IMR-90 (cell line): ENCODE measurements around the gene TMEM14A. TPM values are rescaled to one million over a fixed set of nuclear protein-coding genes. Genes with fewer than 3 reads are reported as not detected.

Experiments used
- ATAC-seq: fragments of 200-7000 bp; cut with Tn5 transposase; 2 replicates; pipeline ENCODE4 v1.9.1; 2020; ENCODE audit warnings: low read depth, mild to moderate bottlenecking, moderate library complexity
- BruUV-seq: library from RNA; stranded (reverse); fragments of 400-500 nt; replicated peaks from 2 replicates; lab custom pipeline; 2021; lab: Mats Ljungman, UMichigan
- CTCF ChIA-PET: fragments of 300-600 bp; formaldehyde crosslinking; extraction: SDS; loops from one replicate; lab custom pipeline; 2021; ENCODE audit warnings: antibody characterized with exemption; lab: Yijun Ruan, JAX
- POLR2A ChIA-PET: fragments of 300-600 bp; sonication (Branson Sonifier 250); formaldehyde crosslinking; loops from one replicate; lab custom pipeline; 2022; ENCODE audit warnings: antibody characterized with exemption; ENCODE audit not compliant: unreplicated experiment; lab: Charles Lee
- DNase-seq: peaks from one replicate; pipeline ENCODE4 v3.0.0; 2013
- H2AFZ ChIP-seq: replicated peaks from 2 replicates; pipeline ENCODE3; 2013; ENCODE audit warnings: low read length, mild to moderate bottlenecking; ENCODE audit not compliant: poor library complexity
- H2AK5ac ChIP-seq: 2 replicates; pipeline ENCODE4 v1.6.1; 2013; ENCODE audit warnings: low read depth, low read length, inconsistent platforms
- H2AK9ac ChIP-seq: replicated peaks from 2 replicates; pipeline ENCODE3; 2013; ENCODE audit warnings: mild to moderate bottlenecking, low read depth, low read length, moderate library complexity; ENCODE audit not compliant: poor library complexity
- H2BK120ac ChIP-seq: 2 replicates; pipeline ENCODE4 v1.6.1; 2013; ENCODE audit warnings: low read depth, low read length, inconsistent platforms
- H2BK15ac ChIP-seq: 3 replicates; pipeline ENCODE4 v1.6.1; 2013; ENCODE audit warnings: low read depth, low read length, inconsistent platforms
- H2BK20ac ChIP-seq: 2 replicates; pipeline ENCODE4 v1.6.1; 2013; ENCODE audit warnings: low read depth, mild to moderate bottlenecking, inconsistent platforms, low read length, moderate library complexity
- H2BK5ac ChIP-seq: 2 replicates; pipeline ENCODE4 v1.6.1; 2013; ENCODE audit warnings: mild to moderate bottlenecking, low read depth, low read length, inconsistent platforms; ENCODE audit not compliant: poor library complexity, severe bottlenecking
- H3K14ac ChIP-seq: replicated peaks from 2 replicates; pipeline ENCODE4 v1.6.1; 2013; ENCODE audit warnings: low read depth, low read length, inconsistent platforms
- H3K18ac ChIP-seq: 2 replicates; pipeline ENCODE4 v1.6.1; 2013; ENCODE audit warnings: low read depth, low read length, control low read depth
- H3K23ac ChIP-seq: 2 replicates; pipeline ENCODE4 v1.6.1; 2013; ENCODE audit warnings: low read depth, low read length, inconsistent platforms
- H3K27ac ChIP-seq: 2 replicates; pipeline ENCODE4 v1.5.1; 2013; ENCODE audit warnings: mild to moderate bottlenecking, control low read depth, low read length; ENCODE audit not compliant: insufficient read depth
- H3K27me3 ChIP-seq: 2 replicates; pipeline ENCODE4 v1.6.1; 2013; ENCODE audit warnings: low read length; ENCODE audit not compliant: control insufficient read depth, insufficient read depth
- H3K36me3 ChIP-seq: 2 replicates; pipeline ENCODE4 v1.6.1; 2013; ENCODE audit warnings: low read length, mixed read lengths; ENCODE audit not compliant: control insufficient read depth, insufficient read depth
- H3K4ac ChIP-seq: 2 replicates; pipeline ENCODE4 v1.6.1; 2013; ENCODE audit warnings: low read depth, low read length, inconsistent platforms
- H3K4me1 ChIP-seq: 2 replicates; pipeline ENCODE4 v1.6.1; 2013; ENCODE audit warnings: low read length, mixed read lengths; ENCODE audit not compliant: control insufficient read depth, insufficient read depth
- H3K4me2 ChIP-seq: 2 replicates; pipeline ENCODE4 v1.6.1; 2013; ENCODE audit warnings: low read depth, mild to moderate bottlenecking, control low read depth, low read length, moderate library complexity
- H3K4me3 ChIP-seq: 2 replicates; pipeline ENCODE4 v1.5.1; 2013; ENCODE audit warnings: low read depth, mild to moderate bottlenecking, control low read depth, low read length, moderate library complexity; ENCODE audit not compliant: insufficient read depth
- H3K56ac ChIP-seq: 2 replicates; pipeline ENCODE4 v1.6.1; 2013; ENCODE audit warnings: low read length, inconsistent platforms; ENCODE audit not compliant: insufficient read depth; ENCODE audit errors: extremely low read depth
- H3K79me1 ChIP-seq, 2 experiments: 2 replicates each; pipeline ENCODE4 v1.6.1; 2013; ENCODE audit warnings: low read length in 2 of 2, inconsistent platforms in 1 of 2, low read depth in 1 of 2
- H3K9ac ChIP-seq: 2 replicates; pipeline ENCODE4 v1.6.1; 2013; ENCODE audit warnings: low read depth, low read length, control low read depth
- H3K9me1 ChIP-seq: 2 replicates; pipeline ENCODE4 v1.6.1; 2013; ENCODE audit warnings: low read length, inconsistent platforms; ENCODE audit not compliant: insufficient read depth
- H3K9me3 ChIP-seq: 2 replicates; pipeline ENCODE4 v1.6.1; 2013; ENCODE audit warnings: low read length; ENCODE audit not compliant: control insufficient read depth, insufficient read depth
- H4K20me1 ChIP-seq: 2 replicates; pipeline ENCODE4 v1.6.1; 2013; ENCODE audit warnings: low read length, inconsistent platforms; ENCODE audit not compliant: insufficient read depth
- H4K5ac ChIP-seq: 2 replicates; pipeline ENCODE4 v1.6.1; 2013; ENCODE audit warnings: mild to moderate bottlenecking, low read depth, low read length, control low read depth
- H4K8ac ChIP-seq, 2 experiments: 2 replicates each; pipeline ENCODE4 v1.6.1; 2013; ENCODE audit warnings: low read depth in 2 of 2, low read length in 2 of 2, control low read depth in 1 of 2, inconsistent platforms in 1 of 2
- H4K91ac ChIP-seq: 2 replicates; pipeline ENCODE4 v1.6.1; 2013; ENCODE audit warnings: low read depth, low read length, inconsistent platforms; ENCODE audit not compliant: insufficient read depth
- BHLHE40 ChIP-seq: fragments of 150-350 bp; IDR thresholded peaks from 2 replicates; pipeline ENCODE4 v1.6.1; 2016; ENCODE audit warnings: mild to moderate bottlenecking, low read depth, low read length
- CEBPB ChIP-seq: IDR thresholded peaks from 2 replicates; pipeline ENCODE4 v1.6.1; 2012; ENCODE audit warnings: low read depth, low read length, improper control_type of control experiment
- MAFK ChIP-seq: IDR thresholded peaks from 2 replicates; pipeline ENCODE4 v1.6.1; 2012; ENCODE audit warnings: low read depth, low read length, improper control_type of control experiment
- RAD21 ChIP-seq: IDR thresholded peaks from 2 replicates; pipeline ENCODE4 v1.6.1; 2012; ENCODE audit warnings: low read length, improper control_type of control experiment
- RCOR1 ChIP-seq: IDR thresholded peaks from 2 replicates; pipeline ENCODE4 v1.6.1; 2012; ENCODE audit warnings: mild to moderate bottlenecking, low read length, improper control_type of control experiment; ENCODE audit not compliant: insufficient replicate concordance
- SMC3 ChIP-seq: fragments of 150-350 bp; IDR thresholded peaks from 2 replicates; pipeline ENCODE4 v1.6.1; 2016; ENCODE audit warnings: low read depth, mild to moderate bottlenecking, antibody characterized with exemption, low read length, moderate library complexity
- WGBS, 2 experiments: methylation state at CpG; one replicate each; pipeline versions ENCODE4 v1.1.5 to v1.1.7; 2013; ENCODE audit warnings: missing lambda C conversion rate in 2 of 2; ENCODE audit not compliant: insufficient read length in 1 of 2; ENCODE audit errors: extremely low coverage in 2 of 2; 5-methylcytosine and 5-hydroxymethylcytosine counted together
- dilution Hi-C: fragments of 300-500 bp; cut with HindIII; formaldehyde crosslinking; loops from one replicate; pipeline ENCODE4 v1.14.3; 2018; ENCODE audit warnings: low sequenced_read_pairs; ENCODE audit not compliant: unreplicated experiment
- in situ Hi-C: fragments of 300-500 bp; cut with MboI; formaldehyde crosslinking; loops from 3 replicates; pipeline ENCODE4 v1.14.3; 2019; ENCODE audit warnings: low sequenced_read_pairs, inconsistent platforms, mixed read lengths
- intact Hi-C: fragments of 100-400 bp; cut with micrococcal nuclease; formaldehyde crosslinking; loops from 2 replicates; pipeline ENCODE4 v1.10.0; 2022
- polyA plus RNA-seq, 3 experiments: library from polyadenylated mRNA; depleted of rRNA; stranded (reverse); fragments of >200 nt; gene quantifications; 2 replicates each; pipeline ENCODE4 v1.2.3, GENCODE V29; 2012; ENCODE audit warnings: low replicate concordance in 1 of 3
- total RNA-seq: library from RNA; depleted of rRNA; stranded (reverse); fragments of >200 nt; gene quantifications from 2 replicates; pipeline ENCODE4 v1.2.3, GENCODE V29; 2012
- TF ChIP-seq, protein P1 (sequence below): fragments of 150-350 bp; IDR thresholded peaks from 2 replicates; pipeline ENCODE4 v1.6.1; 2016; ENCODE audit warnings: low read depth, mild to moderate bottlenecking, low read length, moderate library complexity, borderline replicate concordance
- TF ChIP-seq, protein P2 (sequence below): conservative IDR thresholded peaks from 2 replicates; pipeline ENCODE4 v1.5.1; 2012; ENCODE audit warnings: mild to moderate bottlenecking, low read depth, low read length, improper control_type of control experiment
- TF ChIP-seq, protein P3 (sequence below): fragments of 150-350 bp; IDR thresholded peaks from 2 replicates; pipeline ENCODE4 v1.6.1; 2017; ENCODE audit warnings: mild to moderate bottlenecking, antibody characterized with exemption, low read length, low read depth

The TMEM14A gene
- total and polyA plus RNA-seq, 2 of the 4 experiments (the other 2 are of a cell fraction): 18.5 to 25.1 TPM

DNA sequence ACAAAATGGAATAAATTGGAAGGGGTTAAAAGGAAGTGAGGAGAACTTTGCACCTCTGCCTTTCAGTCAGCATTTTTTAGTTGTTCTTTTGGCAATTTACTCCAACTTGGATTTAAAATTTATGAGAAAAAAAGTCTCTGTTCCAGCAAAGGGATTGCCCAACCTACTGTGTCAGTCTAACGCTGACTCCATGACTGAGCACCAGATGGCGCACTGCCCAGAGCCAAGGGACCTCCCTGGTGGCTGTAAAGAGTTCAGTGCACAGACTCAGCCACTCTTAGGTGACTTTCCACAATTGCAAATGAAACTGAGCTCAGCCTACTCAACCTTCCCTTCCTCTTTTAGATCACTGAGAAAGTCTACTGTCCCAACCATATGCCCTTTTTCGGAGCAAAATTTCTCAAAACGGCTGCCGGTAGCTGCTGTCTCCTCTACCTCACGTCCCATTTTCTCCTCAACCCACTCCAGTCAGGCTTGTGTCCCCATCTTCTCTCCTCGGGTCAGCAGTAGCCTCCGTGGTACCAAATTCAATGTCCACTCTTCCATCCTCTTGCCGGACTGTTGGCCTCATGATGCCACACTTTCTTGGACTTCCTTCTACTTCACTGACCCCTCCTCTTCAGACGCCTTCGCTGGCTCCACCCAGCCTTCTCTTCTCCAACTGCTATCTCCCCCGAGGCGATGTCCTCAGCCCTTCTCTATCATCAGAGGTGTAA, 53.7 kb downstream of the TMEM14A start:
- dilution Hi-C loops: no loop called here
- Histone ChIP-seq H3K18ac (no peak overlapping the region), H2AK5ac (no peak overlapping the region), H3K14ac (no peak overlapping the region), H3K4me3 (no peak overlapping the region), H3K4me1 (no peaks in the 10 kb centered on the region; the same call in 1 of the 2 replicates), H3K79me1 (no peaks in the 10 kb centered on the region), H3K36me3 (no peaks in the 10 kb centered on the region), H3K9ac (no peak overlapping the region), H2BK5ac (no peak overlapping the region), H3K4me2 (no peak overlapping the region), H2BK20ac (no peak overlapping the region), H3K27ac (no peak overlapping the region), H4K91ac (no peak overlapping the region), H4K5ac (no peak overlapping the region), H3K9me1 (no peaks in the 10 kb centered on the region), H3K9me3 (no peaks in the 10 kb centered on the region), H4K8ac (no peak overlapping the region), H2BK15ac (no peak overlapping the region), H4K20me1 (no peaks in the 10 kb centered on the region), H3K4ac (no peak overlapping the region), H2BK120ac (no peak overlapping the region), H3K23ac (no peak overlapping the region), H3K27me3 (no peaks in the 10 kb centered on the region; the same call in 1 of the 2 replicates), H3K56ac (no peak overlapping the region), H2AK9ac (no peak overlapping the region), H2AFZ (no peak overlapping the region)
- in situ Hi-C loops: no loop called here
- POLR2A ChIA-PET: no interaction called here
- TF ChIP-seq, protein P1, sequence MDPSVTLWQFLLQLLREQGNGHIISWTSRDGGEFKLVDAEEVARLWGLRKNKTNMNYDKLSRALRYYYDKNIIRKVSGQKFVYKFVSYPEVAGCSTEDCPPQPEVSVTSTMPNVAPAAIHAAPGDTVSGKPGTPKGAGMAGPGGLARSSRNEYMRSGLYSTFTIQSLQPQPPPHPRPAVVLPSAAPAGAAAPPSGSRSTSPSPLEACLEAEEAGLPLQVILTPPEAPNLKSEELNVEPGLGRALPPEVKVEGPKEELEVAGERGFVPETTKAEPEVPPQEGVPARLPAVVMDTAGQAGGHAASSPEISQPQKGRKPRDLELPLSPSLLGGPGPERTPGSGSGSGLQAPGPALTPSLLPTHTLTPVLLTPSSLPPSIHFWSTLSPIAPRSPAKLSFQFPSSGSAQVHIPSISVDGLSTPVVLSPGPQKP: no peak
- TF ChIP-seq SMC3 (peak; percentile 70), RCOR1 (no peak), CEBPB (peak; percentile 90), BHLHE40 (no peak), MAFK (no peak), RAD21 (peak; percentile 55)
- TF ChIP-seq, protein P2, sequence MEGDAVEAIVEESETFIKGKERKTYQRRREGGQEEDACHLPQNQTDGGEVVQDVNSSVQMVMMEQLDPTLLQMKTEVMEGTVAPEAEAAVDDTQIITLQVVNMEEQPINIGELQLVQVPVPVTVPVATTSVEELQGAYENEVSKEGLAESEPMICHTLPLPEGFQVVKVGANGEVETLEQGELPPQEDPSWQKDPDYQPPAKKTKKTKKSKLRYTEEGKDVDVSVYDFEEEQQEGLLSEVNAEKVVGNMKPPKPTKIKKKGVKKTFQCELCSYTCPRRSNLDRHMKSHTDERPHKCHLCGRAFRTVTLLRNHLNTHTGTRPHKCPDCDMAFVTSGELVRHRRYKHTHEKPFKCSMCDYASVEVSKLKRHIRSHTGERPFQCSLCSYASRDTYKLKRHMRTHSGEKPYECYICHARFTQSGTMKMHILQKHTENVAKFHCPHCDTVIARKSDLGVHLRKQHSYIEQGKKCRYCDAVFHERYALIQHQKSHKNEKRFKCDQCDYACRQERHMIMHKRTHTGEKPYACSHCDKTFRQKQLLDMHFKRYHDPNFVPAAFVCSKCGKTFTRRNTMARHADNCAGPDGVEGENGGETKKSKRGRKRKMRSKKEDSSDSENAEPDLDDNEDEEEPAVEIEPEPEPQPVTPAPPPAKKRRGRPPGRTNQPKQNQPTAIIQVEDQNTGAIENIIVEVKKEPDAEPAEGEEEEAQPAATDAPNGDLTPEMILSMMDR: peak; percentile 65
- TF ChIP-seq, protein P3, sequence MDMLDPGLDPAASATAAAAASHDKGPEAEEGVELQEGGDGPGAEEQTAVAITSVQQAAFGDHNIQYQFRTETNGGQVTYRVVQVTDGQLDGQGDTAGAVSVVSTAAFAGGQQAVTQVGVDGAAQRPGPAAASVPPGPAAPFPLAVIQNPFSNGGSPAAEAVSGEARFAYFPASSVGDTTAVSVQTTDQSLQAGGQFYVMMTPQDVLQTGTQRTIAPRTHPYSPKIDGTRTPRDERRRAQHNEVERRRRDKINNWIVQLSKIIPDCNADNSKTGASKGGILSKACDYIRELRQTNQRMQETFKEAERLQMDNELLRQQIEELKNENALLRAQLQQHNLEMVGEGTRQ: no peak
- CTCF ChIA-PET: no interaction called here
- peak; percentile 60 for DNase-seq
- intact Hi-C loops: loop anchor here (1.0 kb wide), 1 partner anchor 336 kb away; no protein-coding TSS in a partner anchor
- no TSS peak for BruUV-seq
- peak; percentile 85 for ATAC-seq
- 69% methylated on average over 9 of the region's 13 CpGs; no CpG with 5 or more reads in 1 of the 2 experiments for WGBS, 2 experiments
